GM10266 (cell line): ENCODE data around the gene GRIP1.
A peak's percentile ranks its signal among the peaks of the same experiment; 100 is the strongest.

Experiments
- DNase-seq: peaks from one replicate; pipeline ENCODE4 v3.0.0; 2012; ENCODE audit errors: extremely low spot score
- TF ChIP-seq, protein P1 (sequence below): IDR thresholded peaks from 2 replicates; pipeline ENCODE4 v1.5.1; 2012; ENCODE audit warnings: mild to moderate bottlenecking, low read depth; ENCODE audit not compliant: control insufficient read depth, insufficient read depth; ENCODE audit errors: missing control alignments

GRIP1 gene

DNA sequence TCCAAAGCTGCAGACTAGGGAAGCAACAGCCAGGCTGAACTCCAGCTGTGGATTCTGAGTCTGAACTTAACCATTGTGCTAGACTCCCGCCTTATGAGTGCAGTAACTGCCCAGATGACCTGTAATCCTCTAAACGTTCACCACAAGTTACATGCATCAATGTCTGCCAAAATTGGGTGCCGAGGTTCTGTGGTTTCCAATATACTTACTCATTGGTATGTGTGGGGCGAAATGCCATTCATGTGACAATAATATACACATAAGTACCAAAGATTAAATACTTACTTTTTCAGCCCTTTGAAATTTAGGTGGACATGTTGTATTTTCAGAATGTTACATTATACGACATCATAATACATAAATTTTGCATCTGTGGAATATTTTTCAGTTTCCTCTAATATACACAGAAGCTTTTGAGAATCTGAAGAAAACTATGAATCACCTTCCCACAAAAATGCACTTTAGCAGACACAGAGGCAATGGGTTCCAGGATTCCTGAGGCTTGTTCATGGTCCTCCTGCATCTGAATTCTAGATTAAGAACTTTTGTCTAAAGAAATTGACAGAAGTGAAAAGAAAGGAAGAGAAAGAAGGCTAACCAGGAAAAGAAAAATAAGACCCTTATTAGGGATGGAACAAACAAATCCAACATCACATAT is 31.7 kb downstream of the GRIP1 start:
- no peak for DNase-seq
- TF ChIP-seq, protein P1, sequence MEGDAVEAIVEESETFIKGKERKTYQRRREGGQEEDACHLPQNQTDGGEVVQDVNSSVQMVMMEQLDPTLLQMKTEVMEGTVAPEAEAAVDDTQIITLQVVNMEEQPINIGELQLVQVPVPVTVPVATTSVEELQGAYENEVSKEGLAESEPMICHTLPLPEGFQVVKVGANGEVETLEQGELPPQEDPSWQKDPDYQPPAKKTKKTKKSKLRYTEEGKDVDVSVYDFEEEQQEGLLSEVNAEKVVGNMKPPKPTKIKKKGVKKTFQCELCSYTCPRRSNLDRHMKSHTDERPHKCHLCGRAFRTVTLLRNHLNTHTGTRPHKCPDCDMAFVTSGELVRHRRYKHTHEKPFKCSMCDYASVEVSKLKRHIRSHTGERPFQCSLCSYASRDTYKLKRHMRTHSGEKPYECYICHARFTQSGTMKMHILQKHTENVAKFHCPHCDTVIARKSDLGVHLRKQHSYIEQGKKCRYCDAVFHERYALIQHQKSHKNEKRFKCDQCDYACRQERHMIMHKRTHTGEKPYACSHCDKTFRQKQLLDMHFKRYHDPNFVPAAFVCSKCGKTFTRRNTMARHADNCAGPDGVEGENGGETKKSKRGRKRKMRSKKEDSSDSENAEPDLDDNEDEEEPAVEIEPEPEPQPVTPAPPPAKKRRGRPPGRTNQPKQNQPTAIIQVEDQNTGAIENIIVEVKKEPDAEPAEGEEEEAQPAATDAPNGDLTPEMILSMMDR: no peak

DNA sequence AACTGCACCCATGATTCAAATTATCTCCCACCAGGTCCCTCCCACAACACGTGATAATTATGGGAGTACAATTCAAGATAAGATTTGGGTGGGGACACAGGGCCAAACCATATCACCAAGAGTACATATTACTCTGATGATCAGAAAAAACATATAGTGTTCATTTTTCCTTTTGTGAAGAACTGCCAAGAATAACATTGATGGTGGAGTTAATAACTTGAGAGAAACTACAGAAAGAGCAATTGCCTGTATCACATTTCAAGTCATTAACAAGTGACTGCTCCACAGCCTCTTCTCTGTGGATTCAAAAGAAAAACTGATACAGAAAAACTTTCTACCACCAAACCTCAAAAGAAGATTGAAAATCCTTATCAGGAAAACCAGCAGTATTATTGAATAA is 34.7 kb downstream of the GRIP1 start:
- TF ChIP-seq, protein P1: no peak
- DNase-seq: no peak

DNA sequence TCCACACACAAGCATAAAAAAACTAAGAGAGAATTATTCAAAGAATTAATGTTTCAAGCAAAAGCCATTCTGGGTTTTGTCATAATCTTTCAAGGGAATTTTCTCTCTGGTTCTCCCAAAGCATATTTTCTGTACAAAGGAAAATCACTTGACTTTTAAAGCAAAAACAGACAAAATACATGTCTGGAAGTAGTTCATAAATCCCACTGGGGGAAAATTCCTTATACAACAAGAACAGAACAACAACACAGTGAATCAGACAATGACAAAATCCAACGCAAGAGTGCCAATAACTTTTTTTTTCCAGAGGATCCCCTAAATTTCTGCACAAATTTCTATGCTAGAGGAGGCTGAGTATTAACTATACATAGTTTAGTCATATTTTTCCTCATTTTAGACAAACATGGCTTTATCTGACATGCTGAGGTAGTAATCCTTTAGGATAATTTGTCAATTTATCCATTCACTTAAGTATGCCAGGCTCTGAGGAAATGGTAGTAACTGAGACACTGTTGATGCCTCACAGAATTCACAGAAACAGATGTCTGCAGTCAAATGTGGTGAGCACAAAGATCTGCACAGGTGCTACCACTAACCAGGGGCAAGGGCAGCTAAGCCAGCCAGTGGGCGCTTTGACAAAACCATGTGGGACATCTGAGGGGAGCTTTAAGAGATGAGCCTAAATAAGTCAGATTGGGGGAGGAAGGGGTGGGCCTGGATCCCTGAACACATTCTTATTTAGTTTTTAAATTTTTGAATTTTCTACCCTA is 38.0 kb downstream of the GRIP1 start:
- TF ChIP-seq, protein P1: no peak
- no peak for DNase-seq

DNA sequence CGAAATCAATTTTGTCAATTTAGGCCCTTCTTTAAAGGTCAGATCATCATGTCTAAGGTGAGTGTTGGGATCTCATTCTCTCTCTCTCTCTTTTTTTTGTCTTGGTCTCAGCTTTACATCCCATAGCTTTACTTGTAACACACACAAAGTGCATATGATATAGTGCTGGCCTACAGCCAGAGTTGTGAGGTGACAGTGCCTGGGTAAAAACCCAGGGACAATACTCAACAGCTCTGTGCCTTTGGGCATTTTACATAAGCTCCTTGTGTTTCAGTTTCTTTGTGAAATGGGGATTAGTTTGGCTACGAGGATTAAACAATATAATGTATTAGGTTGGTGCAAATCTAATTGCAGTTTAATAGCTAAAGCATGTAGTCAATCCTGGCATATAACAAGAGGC is 40.2 kb downstream of the GRIP1 start:
- TF ChIP-seq, protein P1: no peak
- no peak for DNase-seq

DNA sequence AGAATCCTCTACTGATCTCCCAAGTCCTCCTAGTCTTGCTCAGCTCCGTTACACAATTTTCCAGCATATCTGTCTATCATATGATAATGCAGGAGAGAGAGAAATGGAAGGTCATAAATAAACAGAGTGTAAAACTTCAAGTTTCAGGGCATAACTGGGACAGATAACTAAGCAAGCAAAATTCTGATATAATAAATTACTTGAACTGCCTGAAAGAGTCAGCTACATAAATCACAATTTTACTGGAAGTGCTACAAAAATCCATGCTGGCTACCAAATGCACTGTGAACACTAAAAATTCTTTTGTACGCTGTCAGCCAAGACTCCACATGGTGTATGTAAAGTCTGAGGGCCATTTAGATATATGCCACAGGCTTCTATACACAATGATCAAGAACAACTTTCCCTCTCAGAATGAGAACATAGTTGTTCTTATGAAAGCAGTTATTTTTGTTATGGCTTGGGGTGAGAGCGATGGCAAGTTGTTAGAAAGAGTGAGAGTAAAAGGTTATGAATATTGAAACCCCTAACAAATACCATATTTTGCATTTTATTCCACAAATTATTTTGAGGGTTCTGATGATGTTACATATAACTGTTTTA is 41.1 kb downstream of the GRIP1 start:
- TF ChIP-seq, protein P1: no peak
- DNase-seq: peak; percentile 25

DNA sequence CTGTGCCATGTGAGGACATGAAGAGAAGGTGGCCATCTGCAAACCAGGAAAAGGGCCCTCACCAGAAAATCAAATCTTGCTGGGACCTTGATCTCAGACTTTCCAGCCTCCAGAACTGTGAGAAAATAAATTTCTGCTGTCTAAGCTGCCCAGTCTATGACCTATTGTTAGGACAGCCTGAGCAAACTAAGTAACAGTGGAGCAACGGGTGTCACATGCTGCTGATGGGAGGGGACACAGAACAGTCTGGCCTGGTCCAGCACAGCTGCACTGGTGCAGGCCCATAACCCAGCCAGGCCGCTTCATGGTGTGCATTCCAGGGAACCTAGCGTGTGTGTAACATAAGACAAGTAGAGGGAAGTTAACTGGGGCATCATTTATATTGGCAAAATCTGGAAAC is 42.1 kb downstream of the GRIP1 start:
- TF ChIP-seq, protein P1: no peak
- no peak for DNase-seq

DNA sequence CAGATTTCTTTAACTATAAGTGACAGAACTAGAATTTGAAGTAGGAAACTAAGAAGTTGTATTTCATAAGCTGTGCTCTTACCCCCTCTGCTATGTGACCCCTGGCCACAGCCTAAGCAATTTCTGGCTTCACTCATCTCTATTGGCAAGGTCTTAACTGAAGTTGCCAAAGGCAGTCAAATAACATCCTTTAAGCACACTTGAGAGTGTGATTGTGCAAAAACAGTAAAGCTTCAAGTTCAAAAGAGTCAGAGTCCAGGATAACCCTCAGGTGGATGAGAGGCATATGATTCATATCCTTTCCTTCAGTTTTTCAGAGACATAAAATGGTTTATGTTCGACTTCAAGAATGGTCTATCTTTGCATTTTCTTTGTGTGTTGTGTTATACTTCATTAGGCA is 45.2 kb downstream of the GRIP1 start:
- DNase-seq: no peak
- TF ChIP-seq, protein P1: no peak
